Smooth muscle cell (in vitro differentiated cells): ENCODE measurements around the gene DIP2B. TPM values are rescaled to one million over a fixed set of nuclear protein-coding genes. Genes with fewer than 3 reads are reported as not detected.

Experiments
- DNase-seq: peaks from one replicate; lab custom pipeline; 2025; ENCODE audit not compliant: unreplicated experiment; lab: John Stamatoyannopoulos, UW
- H2AFZ ChIP-seq: fragments of 200-600 bp; sonication (generic); 2 replicates; pipeline ENCODE4 v1.6.0; 2016; ENCODE audit warnings: antibody characterized with exemption, low read depth, mild to moderate bottlenecking
- H3F3A ChIP-seq: fragments of 200-600 bp; sonication (generic); 2 replicates; pipeline ENCODE4 v1.6.0; 2017; ENCODE audit warnings: antibody characterized with exemption, low read depth
- H3K27ac ChIP-seq: fragments of 200-600 bp; sonication (generic); 2 replicates; pipeline ENCODE4 v1.5.1; 2016; ENCODE audit warnings: low read depth, mild to moderate bottlenecking
- H3K27me3 ChIP-seq: fragments of 200-600 bp; sonication (generic); 2 replicates; pipeline ENCODE4 v1.6.1; 2016; ENCODE audit warnings: low read depth, mild to moderate bottlenecking
- H3K36me3 ChIP-seq: fragments of 200-600 bp; sonication (generic); 2 replicates; pipeline ENCODE4 v1.5.1; 2016; ENCODE audit warnings: low read depth
- H3K4me1 ChIP-seq: fragments of 200-600 bp; sonication (generic); 2 replicates; pipeline ENCODE4 v1.5.1; 2016; ENCODE audit warnings: low read depth
- H3K4me2 ChIP-seq: fragments of 200-600 bp; sonication (generic); 2 replicates; pipeline ENCODE4 v1.6.0; 2016; ENCODE audit warnings: mild to moderate bottlenecking
- H3K4me3 ChIP-seq: fragments of 200-600 bp; sonication (generic); 2 replicates; pipeline ENCODE4 v1.5.1; 2016; ENCODE audit warnings: mild to moderate bottlenecking
- H3K79me2 ChIP-seq: fragments of 200-600 bp; sonication (generic); 2 replicates; pipeline ENCODE4 v1.6.0; 2016; ENCODE audit warnings: low read depth, mild to moderate bottlenecking
- H3K9ac ChIP-seq: fragments of 200-600 bp; sonication (generic); 2 replicates; pipeline ENCODE4 v1.6.0; 2016; ENCODE audit warnings: low read depth
- H3K9me3 ChIP-seq: fragments of 200-600 bp; sonication (generic); replicated peaks from 2 replicates; pipeline ENCODE4 v1.5.1; 2016; ENCODE audit warnings: low read depth
- H4K20me1 ChIP-seq: fragments of 200-600 bp; sonication (generic); 2 replicates; pipeline ENCODE4 v1.6.0; 2016; ENCODE audit warnings: low read depth
- WGBS: methylation state at CpG from one replicate; pipeline ENCODE4 v1.1.7; 2016; ENCODE audit warnings: low lambda C conversion rate; 5-methylcytosine and 5-hydroxymethylcytosine counted together
- polyA plus RNA-seq: library from polyadenylated mRNA; unstranded; fragments of >200 nt; fragmentation: Nextera tagmentation; extraction: Ambion mirVana; gene quantifications from 2 replicates; pipeline ENCODE4 v1.2.1, GENCODE V29; 2016
- total RNA-seq: library from RNA; depleted of rRNA; stranded (reverse); fragments of >200 nt; gene quantifications from 2 replicates; pipeline ENCODE4 v1.2.3, GENCODE V29; 2014
- TF ChIP-seq, protein P1 (sequence below): fragments of 200-600 bp; sonication (generic); IDR thresholded peaks from 2 replicates; pipeline ENCODE4 v1.5.1; 2017; ENCODE audit warnings: borderline replicate concordance, mild to moderate bottlenecking, antibody characterized with exemption; ENCODE audit not compliant: insufficient read depth, poor library complexity, severe bottlenecking

The DIP2B gene
- total and polyA plus RNA-seq, 2 experiments from 2014 or later = 5.8 to 35.2 TPM

DNA sequence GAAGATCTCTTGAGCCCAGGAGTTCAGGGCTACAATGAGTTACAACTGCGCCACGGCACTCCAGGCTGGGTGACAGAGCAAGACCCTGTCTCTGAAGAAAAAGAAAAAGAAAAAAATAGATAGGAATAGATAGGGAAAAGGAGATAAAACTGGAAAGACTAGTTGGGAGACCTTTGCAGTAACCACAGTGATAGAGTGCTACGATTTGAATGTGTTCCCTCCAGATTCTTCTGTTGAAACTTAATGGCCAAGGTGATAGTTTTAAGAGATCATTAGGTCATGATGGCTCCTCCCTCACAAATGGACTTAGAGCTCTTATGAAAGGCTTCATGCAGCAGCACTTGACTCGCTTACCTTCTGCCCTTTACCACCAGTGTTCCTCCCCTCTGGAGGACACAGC lies 245.6 kb downstream of the DIP2B start:
- H3K9ac ChIP-seq = no peak overlapping the region
- peak overlapping the region; percentile 31 for H3K27ac ChIP-seq
- H3F3A ChIP-seq = peaks cover 14% of the 10 kb centered on the region
- TF ChIP-seq, protein P1, sequence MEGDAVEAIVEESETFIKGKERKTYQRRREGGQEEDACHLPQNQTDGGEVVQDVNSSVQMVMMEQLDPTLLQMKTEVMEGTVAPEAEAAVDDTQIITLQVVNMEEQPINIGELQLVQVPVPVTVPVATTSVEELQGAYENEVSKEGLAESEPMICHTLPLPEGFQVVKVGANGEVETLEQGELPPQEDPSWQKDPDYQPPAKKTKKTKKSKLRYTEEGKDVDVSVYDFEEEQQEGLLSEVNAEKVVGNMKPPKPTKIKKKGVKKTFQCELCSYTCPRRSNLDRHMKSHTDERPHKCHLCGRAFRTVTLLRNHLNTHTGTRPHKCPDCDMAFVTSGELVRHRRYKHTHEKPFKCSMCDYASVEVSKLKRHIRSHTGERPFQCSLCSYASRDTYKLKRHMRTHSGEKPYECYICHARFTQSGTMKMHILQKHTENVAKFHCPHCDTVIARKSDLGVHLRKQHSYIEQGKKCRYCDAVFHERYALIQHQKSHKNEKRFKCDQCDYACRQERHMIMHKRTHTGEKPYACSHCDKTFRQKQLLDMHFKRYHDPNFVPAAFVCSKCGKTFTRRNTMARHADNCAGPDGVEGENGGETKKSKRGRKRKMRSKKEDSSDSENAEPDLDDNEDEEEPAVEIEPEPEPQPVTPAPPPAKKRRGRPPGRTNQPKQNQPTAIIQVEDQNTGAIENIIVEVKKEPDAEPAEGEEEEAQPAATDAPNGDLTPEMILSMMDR = no peak
- no peaks in the 10 kb centered on the region for H3K36me3 ChIP-seq
- H3K79me2 ChIP-seq = no peaks in the 10 kb centered on the region
- H3K4me3 ChIP-seq = no peak overlapping the region
- no peaks in the 10 kb centered on the region for H3K27me3 ChIP-seq
- no peaks in the 10 kb centered on the region for H3K4me1 ChIP-seq
- H3K4me2 ChIP-seq = no peak overlapping the region
- no peaks in the 10 kb centered on the region for H4K20me1 ChIP-seq
- H2AFZ ChIP-seq = no peak overlapping the region
- DNase-seq = no peak
- H3K9me3 ChIP-seq = no peaks in the 10 kb centered on the region
- WGBS = 66% methylated on average over 4 of the region's 4 CpGs

DNA sequence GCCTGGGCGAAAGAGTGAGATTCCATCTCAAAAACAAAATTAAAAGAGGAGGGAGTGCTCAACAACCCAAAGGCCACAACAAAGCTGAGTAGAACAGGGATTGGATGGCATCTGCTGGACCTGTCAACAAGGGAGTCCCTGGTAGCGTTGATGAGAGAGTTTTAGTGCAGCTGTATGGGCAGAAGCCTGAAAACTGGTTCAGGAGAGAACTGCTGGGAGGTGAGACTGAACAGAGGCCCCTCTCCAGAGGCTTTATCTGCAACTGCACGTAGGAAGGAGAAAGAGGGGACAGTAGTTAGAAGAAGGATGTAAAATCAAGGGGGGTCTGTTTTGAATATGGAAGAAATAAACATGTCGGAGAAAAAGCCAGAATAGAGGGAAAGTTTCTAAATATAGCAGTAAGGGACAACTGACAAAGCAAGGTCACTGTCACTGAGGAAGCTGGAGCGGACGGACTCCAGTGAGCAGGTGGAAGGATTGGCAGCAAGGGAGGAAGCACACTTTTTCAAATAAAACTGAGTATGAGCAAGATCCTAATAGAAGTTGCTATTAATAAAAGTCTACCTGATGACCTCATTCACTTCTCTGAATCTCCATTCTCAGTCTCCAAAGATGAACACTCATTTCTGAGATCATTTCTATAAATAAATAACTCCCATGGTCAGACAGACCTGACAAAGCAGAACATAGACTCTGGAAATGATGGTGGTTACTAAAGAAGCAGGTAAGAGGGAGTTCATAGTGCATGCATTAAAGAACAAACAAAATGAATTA lies 247.3 kb downstream of the DIP2B start:
- no peak for DNase-seq
- H3K79me2 ChIP-seq = no peaks in the 10 kb centered on the region
- H3F3A ChIP-seq = peaks cover 10% of the 10 kb centered on the region
- H3K36me3 ChIP-seq = no peaks in the 10 kb centered on the region
- no peak overlapping the region for H2AFZ ChIP-seq
- TF ChIP-seq, protein P1 = no peak
- no peak overlapping the region for H3K4me3 ChIP-seq
- WGBS = 93% methylated on average over 6 of the region's 6 CpGs
- H3K4me1 ChIP-seq = no peaks in the 10 kb centered on the region
- H3K4me2 ChIP-seq = no peak overlapping the region
- H3K27ac ChIP-seq = peak overlapping the region; percentile 13
- H3K9ac ChIP-seq = no peak overlapping the region
- H4K20me1 ChIP-seq = no peaks in the 10 kb centered on the region
- no peaks in the 10 kb centered on the region for H3K9me3 ChIP-seq
- no peaks in the 10 kb centered on the region for H3K27me3 ChIP-seq

DNA sequence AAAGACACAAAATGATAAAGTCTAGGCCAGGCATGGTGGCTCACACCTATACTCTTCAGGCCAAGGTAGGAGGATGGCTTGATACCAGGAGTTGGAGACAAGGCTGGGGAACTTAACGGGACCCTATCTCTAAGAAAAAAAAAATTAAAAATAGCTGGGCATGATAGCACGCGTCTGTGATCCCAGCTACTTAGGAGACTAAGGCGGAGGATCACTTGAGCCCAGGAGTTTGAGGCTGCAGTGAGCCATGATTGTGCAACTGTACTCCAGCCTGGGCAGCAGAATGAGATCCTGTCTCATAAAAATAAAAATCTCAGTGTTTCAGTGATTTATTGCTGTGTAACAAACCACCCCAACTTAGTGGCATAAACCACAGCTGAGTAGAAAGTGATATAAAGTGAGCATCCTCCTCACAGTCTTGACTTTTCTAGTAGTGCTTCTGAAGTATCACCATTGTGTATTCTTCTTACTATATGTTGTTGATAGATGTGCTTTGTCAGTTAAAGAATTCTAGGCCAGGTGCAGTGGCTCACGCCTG lies 248.5 kb downstream of the DIP2B start:
- Histone ChIP-seq H4K20me1 (no peaks in the 10 kb centered on the region), H2AFZ (no peak overlapping the region), H3K27ac (no peak overlapping the region), H3K4me3 (no peak overlapping the region), H3K9me3 (no peaks in the 10 kb centered on the region), H3F3A (peaks cover 10% of the 10 kb centered on the region), H3K9ac (no peak overlapping the region), H3K4me2 (no peak overlapping the region), H3K27me3 (no peaks in the 10 kb centered on the region), H3K79me2 (no peaks in the 10 kb centered on the region), H3K36me3 (no peaks in the 10 kb centered on the region), H3K4me1 (no peaks in the 10 kb centered on the region)
- TF ChIP-seq, protein P1 = no peak
- WGBS = 60% methylated on average over 5 of the region's 5 CpGs
- DNase-seq = no peak
